NT2/D1 (cell line): Measurements from ENCODE around the gene RNF181.

Experiments
- SUZ12 ChIP-seq: IDR thresholded peaks from 2 replicates; pipeline ENCODE4 v1.6.1; 2011; ENCODE audit not compliant: insufficient read length, insufficient read depth; ENCODE audit errors: extremely low read depth
- YY1 ChIP-seq: IDR thresholded peaks from 2 replicates; pipeline ENCODE4 v1.6.1; 2011; ENCODE audit not compliant: insufficient read length, insufficient read depth
- ZNF274 ChIP-seq: IDR thresholded peaks from 2 replicates; pipeline ENCODE4 v1.6.1; 2011; ENCODE audit warnings: mild to moderate bottlenecking, low read depth, low read length

DNA sequence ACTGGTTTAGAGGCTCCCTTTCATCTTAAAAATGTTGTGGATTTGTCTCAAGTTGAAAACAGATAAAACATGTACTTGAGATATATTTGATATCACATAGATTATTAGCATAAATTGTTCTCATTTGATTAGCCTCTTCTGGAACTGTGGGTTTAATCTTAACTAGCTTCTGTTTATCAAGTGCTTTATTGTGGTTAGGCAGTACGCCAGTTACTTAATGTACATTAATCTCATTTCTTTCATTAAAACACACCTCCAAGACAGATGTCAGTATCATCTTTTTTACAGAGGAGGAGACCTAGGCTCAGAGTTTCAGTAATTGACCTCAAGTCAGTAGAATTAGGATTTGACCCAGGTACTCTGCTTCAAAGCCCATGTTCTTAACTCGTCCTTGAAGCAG, 50.6 kb downstream of the RNF181 start:
- no peak for TF ChIP-seq ZNF274
- TF ChIP-seq YY1: no peak
- TF ChIP-seq SUZ12: no peak
